H9 (cell line): ENCODE results near the gene KCNK5. TPM values are rescaled to one million over a fixed set of nuclear protein-coding genes. Genes with fewer than 3 reads are reported as not detected.

Source experiments
- DNase-seq: peaks from one replicate; pipeline ENCODE4 v3.0.0-alpha.2; 2017
- H2AFZ ChIP-seq: one replicate; pipeline ENCODE4 v1.6.1; 2013; ENCODE audit warnings: mild to moderate bottlenecking, low read length, control low read depth, moderate library complexity
- H2AK5ac ChIP-seq: 2 replicates; pipeline ENCODE4 v1.6.1; 2013; ENCODE audit warnings: low read length, control low read depth, mixed read lengths; ENCODE audit not compliant: insufficient read length
- H2BK120ac ChIP-seq: one replicate; pipeline ENCODE4 v1.6.1; 2013; ENCODE audit warnings: low read depth, mild to moderate bottlenecking, low read length, control low read depth, inconsistent platforms; ENCODE audit not compliant: poor library complexity, severe bottlenecking
- H2BK12ac ChIP-seq: 2 replicates; pipeline ENCODE4 v1.6.1; 2013; ENCODE audit warnings: low read length, control low read depth, mixed read lengths, low read depth; ENCODE audit not compliant: insufficient read length
- H2BK15ac ChIP-seq: 2 replicates; pipeline ENCODE4 v1.6.1; 2013; ENCODE audit warnings: low read depth, low read length, control low read depth
- H2BK20ac ChIP-seq: one replicate; pipeline ENCODE4 v1.6.1; 2013; ENCODE audit warnings: low read depth, mild to moderate bottlenecking, low read length, control low read depth, inconsistent platforms; ENCODE audit not compliant: poor library complexity, severe bottlenecking
- H2BK5ac ChIP-seq: 2 replicates; pipeline ENCODE4 v1.6.1; 2013; ENCODE audit warnings: low read length, control low read depth, mixed read lengths; ENCODE audit not compliant: insufficient read length
- H3K14ac ChIP-seq: 2 replicates; pipeline ENCODE4 v1.6.1; 2013; ENCODE audit warnings: low read length, control low read depth; ENCODE audit not compliant: insufficient read depth
- H3K18ac ChIP-seq: 2 replicates; pipeline ENCODE4 v1.6.1; 2013; ENCODE audit warnings: low read depth, mild to moderate bottlenecking, mixed read lengths, low read length, control low read depth; ENCODE audit not compliant: insufficient read length
- H3K23ac ChIP-seq: 2 replicates; pipeline ENCODE4 v1.6.1; 2013; ENCODE audit warnings: low read length, control low read depth, mixed read lengths, low read depth; ENCODE audit not compliant: insufficient read length
- H3K23me2 ChIP-seq: 2 replicates; pipeline ENCODE4 v1.6.1; 2013; ENCODE audit warnings: low read depth, mild to moderate bottlenecking, mixed read lengths, low read length, control low read depth; ENCODE audit not compliant: insufficient read length, poor library complexity, severe bottlenecking
- H3K27ac ChIP-seq: 2 replicates; pipeline ENCODE4 v1.5.1; 2013; ENCODE audit warnings: low read length, control low read depth, mixed read lengths, low read depth; ENCODE audit not compliant: insufficient read length
- H3K27me3 ChIP-seq: 2 replicates; pipeline ENCODE4 v1.6.1; 2013; ENCODE audit warnings: low read length, control low read depth, inconsistent platforms; ENCODE audit not compliant: insufficient read depth
- H3K4ac ChIP-seq: 2 replicates; pipeline ENCODE4 v1.6.1; 2013; ENCODE audit warnings: low read depth, mild to moderate bottlenecking, control low read depth, inconsistent platforms, low read length, moderate library complexity
- H3K4me1 ChIP-seq: 2 replicates; pipeline ENCODE4 v1.6.1; 2013; ENCODE audit warnings: low read length, control low read depth, inconsistent platforms; ENCODE audit not compliant: insufficient read depth
- H3K4me2 ChIP-seq: 2 replicates; pipeline ENCODE4 v1.6.1; 2013; ENCODE audit warnings: low read length, control low read depth, mixed read lengths; ENCODE audit not compliant: insufficient read length, insufficient read depth
- H3K56ac ChIP-seq: 2 replicates; pipeline ENCODE4 v1.6.1; 2013; ENCODE audit warnings: low read depth, mild to moderate bottlenecking, mixed read lengths, low read length, control low read depth; ENCODE audit not compliant: insufficient read length
- H3K79me1 ChIP-seq: 2 replicates; pipeline ENCODE4 v1.6.1; 2013; ENCODE audit warnings: low read depth, mild to moderate bottlenecking, moderate library complexity, low read length, control low read depth, inconsistent platforms; ENCODE audit not compliant: insufficient read depth, poor library complexity, severe bottlenecking
- H3K79me2 ChIP-seq: 2 replicates; pipeline ENCODE4 v1.6.1; 2013; ENCODE audit warnings: low read length, control low read depth, inconsistent platforms; ENCODE audit not compliant: insufficient read depth
- H3K9ac ChIP-seq: 2 replicates; pipeline ENCODE4 v1.6.1; 2013; ENCODE audit warnings: low read length, control low read depth, mixed read lengths; ENCODE audit not compliant: insufficient read length; ENCODE audit errors: extremely low read depth
- H3K9me3 ChIP-seq: one replicate; pipeline ENCODE4 v1.6.1; 2013; ENCODE audit warnings: low read depth, low read length, inconsistent platforms; ENCODE audit not compliant: control insufficient read depth
- H3T11ph ChIP-seq: one replicate; pipeline ENCODE4 v1.6.1; 2013; ENCODE audit warnings: mild to moderate bottlenecking, low read length, control low read depth, inconsistent platforms
- H4K20me1 ChIP-seq: one replicate; pipeline ENCODE4 v1.6.1; 2013; ENCODE audit not compliant: control insufficient read depth, insufficient read length, insufficient read depth
- H4K5ac ChIP-seq: 2 replicates; pipeline ENCODE4 v1.6.1; 2013; ENCODE audit warnings: low read depth, mild to moderate bottlenecking, mixed read lengths, low read length, control low read depth; ENCODE audit not compliant: insufficient read length
- H4K8ac ChIP-seq: replicated peaks from 2 replicates; pipeline ENCODE4 v1.6.1; 2013; ENCODE audit warnings: low read length, control low read depth, mixed read lengths, low read depth; ENCODE audit not compliant: insufficient read length
- H4K91ac ChIP-seq: 2 replicates; pipeline ENCODE4 v1.6.1; 2013; ENCODE audit warnings: low read depth, mild to moderate bottlenecking, moderate library complexity, mixed read lengths, low read length, control low read depth; ENCODE audit not compliant: insufficient read length
- H3K27ac Mint-ChIP-seq, 3 experiments: 2 replicates in 2 of 3; 3 replicates in 1 of 3; pipeline ENCODE4 v1.8.0; 2020 to 2021; ENCODE audit warnings: mixed read lengths in 3 of 3, mild to moderate bottlenecking in 1 of 3, moderate library complexity in 1 of 3
- H3K27me3 Mint-ChIP-seq: 2 replicates; pipeline ENCODE4 v1.8.0; 2021; ENCODE audit warnings: low read depth, mild to moderate bottlenecking, moderate library complexity, mixed read lengths
- H3K36me3 Mint-ChIP-seq, 3 experiments: 2 replicates in 2 of 3; 3 replicates in 1 of 3; pipeline ENCODE4 v1.8.0; 2020 to 2021; ENCODE audit warnings: low read depth in 3 of 3, mixed read lengths in 3 of 3; ENCODE audit not compliant: insufficient read depth in 1 of 3
- H3K4me1 Mint-ChIP-seq, 2 experiments: 2 replicates each; pipeline ENCODE4 v1.8.0; 2020; ENCODE audit warnings: mixed read lengths in 2 of 2
- H3K4me3 Mint-ChIP-seq, 2 experiments: 2 replicates in 1 of 2; 3 replicates in 1 of 2; pipeline ENCODE4 v1.8.0; 2020 to 2021; ENCODE audit warnings: mild to moderate bottlenecking in 2 of 2, mixed read lengths in 2 of 2, moderate library complexity in 1 of 2
- H3K9me3 Mint-ChIP-seq, 2 experiments: 2 replicates in 1 of 2; 3 replicates in 1 of 2; pipeline ENCODE4 v1.8.0; 2020; ENCODE audit warnings: mild to moderate bottlenecking in 2 of 2, mixed read lengths in 2 of 2, moderate library complexity in 1 of 2
- WGBS: extraction: QIAGEN DNeasy Blood & Tissue Kit; methylation state at CpG from one replicate; pipeline ENCODE4 v1.1.7; 2013; ENCODE audit warnings: missing lambda C conversion rate, low lambda C conversion rate, mixed read lengths; ENCODE audit not compliant: insufficient read length; ENCODE audit errors: extremely low coverage; 5-methylcytosine and 5-hydroxymethylcytosine counted together
- total RNA-seq: library from RNA; stranded (reverse); gene quantifications from 2 replicates; pipeline ENCODE4 v1.2.1, GENCODE V29; 2021
- TF ChIP-seq, protein P1 (sequence below): fragments of 200-600 bp; sonication (generic); conservative IDR thresholded peaks from 3 replicates; pipeline ENCODE4 v1.8.0; 2021; ENCODE audit warnings: antibody characterized with exemption, mild to moderate bottlenecking

The KCNK5 gene
- total RNA-seq, 1 experiment from 2014 or later = 30.0 TPM

DNA sequence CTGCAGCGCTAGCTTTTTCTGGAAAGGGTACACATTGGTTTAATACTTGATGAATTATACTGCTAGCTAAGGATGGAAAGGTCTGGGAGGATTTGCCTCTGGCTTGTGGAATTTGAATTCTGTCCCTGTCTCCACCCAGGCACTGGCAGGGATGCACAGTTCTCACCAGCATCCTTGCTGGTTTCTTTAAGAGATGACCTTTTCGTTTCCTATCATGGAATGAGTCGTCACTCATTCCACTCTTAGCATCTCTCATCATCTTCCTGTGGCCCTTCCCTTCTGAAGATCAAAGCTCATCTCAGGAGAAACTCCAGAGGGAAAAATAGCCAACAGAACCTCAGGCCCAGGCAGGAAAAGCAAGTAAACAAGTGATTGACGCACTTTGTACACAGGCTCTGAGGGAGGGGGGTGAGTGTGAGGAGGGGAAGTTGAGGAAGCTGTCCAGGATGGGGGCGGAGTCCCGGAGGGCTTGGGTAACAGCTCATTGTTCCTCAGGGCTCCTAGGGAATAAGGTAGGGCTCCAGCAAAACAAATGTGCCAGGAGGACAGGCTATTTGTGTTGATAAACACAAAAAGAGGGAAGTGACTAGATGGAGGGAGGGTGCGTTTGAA, 88.6 kb downstream of the KCNK5 start:
- H3K4ac ChIP-seq = no peak overlapping the region
- H4K5ac ChIP-seq = no peak overlapping the region
- H2BK20ac ChIP-seq = no peak overlapping the region
- H3K23me2 ChIP-seq = no peaks in the 10 kb centered on the region
- H3K27ac ChIP-seq = no peak overlapping the region
- H3K79me1 ChIP-seq = no peaks in the 10 kb centered on the region
- H3K56ac ChIP-seq = no peak overlapping the region
- H3K23ac ChIP-seq = no peak overlapping the region
- no CpG with 5 or more reads among the region's 7 CpGs for WGBS
- no peak overlapping the region for H4K8ac ChIP-seq
- no peak overlapping the region for H3K18ac ChIP-seq
- no peak overlapping the region for H2BK15ac ChIP-seq
- Mint-ChIP-seq H3K27ac (no peak overlapping the region), H3K27me3 (peaks cover 6% of the 10 kb centered on the region), H3K36me3 (no peaks in the 10 kb centered on the region), H3K4me3 (no peak overlapping the region), H3K4me1 (peaks cover 14 to 15% of the 10 kb centered on the region in 2 experiments), H3K9me3 (no peaks in the 10 kb centered on the region)
- H2BK12ac ChIP-seq = no peak overlapping the region
- no peak overlapping the region for H2AK5ac ChIP-seq
- H3K14ac ChIP-seq = no peak overlapping the region
- H3K79me2 ChIP-seq = no peaks in the 10 kb centered on the region
- no peak overlapping the region for H4K91ac ChIP-seq
- no peaks in the 10 kb centered on the region for H3K9me3 ChIP-seq
- no peak for DNase-seq
- H3K4me1 ChIP-seq = no peaks in the 10 kb centered on the region
- no peak overlapping the region for H3K9ac ChIP-seq
- H2AFZ ChIP-seq = no peak overlapping the region
- no peak overlapping the region for H2BK120ac ChIP-seq
- no peak overlapping the region for H3K4me2 ChIP-seq
- no peak overlapping the region for H3T11ph ChIP-seq
- no peaks in the 10 kb centered on the region for H3K27me3 ChIP-seq
- TF ChIP-seq, protein P1, sequence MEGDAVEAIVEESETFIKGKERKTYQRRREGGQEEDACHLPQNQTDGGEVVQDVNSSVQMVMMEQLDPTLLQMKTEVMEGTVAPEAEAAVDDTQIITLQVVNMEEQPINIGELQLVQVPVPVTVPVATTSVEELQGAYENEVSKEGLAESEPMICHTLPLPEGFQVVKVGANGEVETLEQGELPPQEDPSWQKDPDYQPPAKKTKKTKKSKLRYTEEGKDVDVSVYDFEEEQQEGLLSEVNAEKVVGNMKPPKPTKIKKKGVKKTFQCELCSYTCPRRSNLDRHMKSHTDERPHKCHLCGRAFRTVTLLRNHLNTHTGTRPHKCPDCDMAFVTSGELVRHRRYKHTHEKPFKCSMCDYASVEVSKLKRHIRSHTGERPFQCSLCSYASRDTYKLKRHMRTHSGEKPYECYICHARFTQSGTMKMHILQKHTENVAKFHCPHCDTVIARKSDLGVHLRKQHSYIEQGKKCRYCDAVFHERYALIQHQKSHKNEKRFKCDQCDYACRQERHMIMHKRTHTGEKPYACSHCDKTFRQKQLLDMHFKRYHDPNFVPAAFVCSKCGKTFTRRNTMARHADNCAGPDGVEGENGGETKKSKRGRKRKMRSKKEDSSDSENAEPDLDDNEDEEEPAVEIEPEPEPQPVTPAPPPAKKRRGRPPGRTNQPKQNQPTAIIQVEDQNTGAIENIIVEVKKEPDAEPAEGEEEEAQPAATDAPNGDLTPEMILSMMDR = no peak
- no peak overlapping the region for H2BK5ac ChIP-seq
- peaks cover 2% of the 10 kb centered on the region for H4K20me1 ChIP-seq

Other genes starting within 250 kb of the KCNK5 start
- 0.85 and 1.0 TPM in 2 replicates for gene GLP1R, start 180.7 kb downstream of the KCNK5 start, total RNA-seq
- gene SAYSD1, start 114.3 kb downstream of the KCNK5 start, total RNA-seq = 9.4 and 9.6 TPM in 2 replicates
- 1.2 and 1.3 TPM in 2 replicates for gene KCNK17, start 84.9 kb upstream of the KCNK5 start, total RNA-seq
- gene KCNK16, start 93.2 kb upstream of the KCNK5 start, total RNA-seq = not detected in 2 replicates